RWPE2 (cell line): ENCODE data around the gene RAPGEF4.

Experiments used
- ATAC-seq: fragments of 200-7000 bp; cut with Tn5 transposase; 3 replicates; pipeline ENCODE4 v1.9.1; 2021; ENCODE audit warnings: low read depth
- DNase-seq: peaks from one replicate; pipeline ENCODE4 v3.0.0-alpha.2; 2020; ENCODE audit warnings: low spot score
- H3K27ac ChIP-seq: fragments of 450-650 bp; 2 replicates; pipeline ENCODE4 v1.5.1; 2017; ENCODE audit warnings: mild to moderate bottlenecking; ENCODE audit not compliant: poor library complexity, severe bottlenecking
- H3K27me3 ChIP-seq: fragments of 250-450 bp; sonication (Bioruptor Pico); 2 replicates; pipeline ENCODE4 v1.5.1; 2021; ENCODE audit warnings: mild to moderate bottlenecking, moderate library complexity; ENCODE audit not compliant: insufficient read depth, poor library complexity, severe bottlenecking
- H3K36me3 ChIP-seq: fragments of 250-450 bp; sonication (Bioruptor Pico); 2 replicates; pipeline ENCODE4 v1.5.1; 2020; ENCODE audit warnings: low read depth, mild to moderate bottlenecking, moderate library complexity
- H3K4me1 ChIP-seq: fragments of 250-450 bp; sonication (Bioruptor Pico); 2 replicates; pipeline ENCODE4 v1.5.1; 2021; ENCODE audit warnings: mild to moderate bottlenecking, moderate library complexity; ENCODE audit not compliant: insufficient read depth, poor library complexity, severe bottlenecking
- H3K4me3 ChIP-seq: fragments of 250-450 bp; sonication (Bioruptor Pico); 2 replicates; pipeline ENCODE4 v1.5.1; 2021; ENCODE audit warnings: mild to moderate bottlenecking, moderate library complexity; ENCODE audit not compliant: severe bottlenecking
- H3K9me3 ChIP-seq: fragments of 250-450 bp; sonication (Bioruptor Pico); 2 replicates; pipeline ENCODE4 v1.5.1; 2021; ENCODE audit warnings: mild to moderate bottlenecking, moderate library complexity; ENCODE audit not compliant: severe bottlenecking
- CTCF ChIP-seq: fragments of 450-650 bp; IDR thresholded peaks from one replicate; pipeline ENCODE4 v1.5.1; 2017; ENCODE audit warnings: mild to moderate bottlenecking, moderate library complexity; ENCODE audit not compliant: poor library complexity, severe bottlenecking

The RAPGEF4 gene

GRCh38 chr2:172813314-172813888, 77.8 kb downstream of the RAPGEF4 start:
- DNase-seq (no peak), ATAC-seq (peak; percentile 66; the same call in 2 of the 3 replicates)
- H3K9me3 ChIP-seq = no peaks in the 10 kb centered on the region
- no peak overlapping the region for H3K27ac ChIP-seq
- no peaks in the 10 kb centered on the region for H3K36me3 ChIP-seq
- H3K27me3 ChIP-seq = no peaks in the 10 kb centered on the region
- H3K4me1 ChIP-seq = no peaks in the 10 kb centered on the region
- peak; percentile 75 for TF ChIP-seq CTCF
- no peak overlapping the region for H3K4me3 ChIP-seq

- no peak for ATAC-seq
- no peak for DNase-seq
- H3K27ac ChIP-seq = no peak overlapping the region
- no peaks in the 10 kb centered on the region for H3K36me3 ChIP-seq
- no peaks in the 10 kb centered on the region for H3K27me3 ChIP-seq
- no peaks in the 10 kb centered on the region for H3K4me1 ChIP-seq
- no peak overlapping the region for H3K4me3 ChIP-seq
- no peaks in the 10 kb centered on the region for H3K9me3 ChIP-seq
- TF ChIP-seq CTCF = no peak
Observed at GRCh38 chr2:172817411-172817810, 81.8 kb downstream of the RAPGEF4 start.

- no peaks in the 10 kb centered on the region for H3K36me3 ChIP-seq
- H3K27me3 ChIP-seq = no peaks in the 10 kb centered on the region
- no peaks in the 10 kb centered on the region for H3K4me1 ChIP-seq
- ATAC-seq (no peak), DNase-seq (no peak)
- H3K4me3 ChIP-seq = no peak overlapping the region
- H3K27ac ChIP-seq = no peak overlapping the region
- no peak for TF ChIP-seq CTCF
- no peaks in the 10 kb centered on the region for H3K9me3 ChIP-seq
Observed at GRCh38 chr2:172819943-172820342, 84.3 kb downstream of the RAPGEF4 start.

- no peaks in the 10 kb centered on the region for H3K27me3 ChIP-seq
- no peak overlapping the region for H3K27ac ChIP-seq
- H3K36me3 ChIP-seq = no peaks in the 10 kb centered on the region
- no peak for TF ChIP-seq CTCF
- ATAC-seq (no peak), DNase-seq (no peak)
- no peaks in the 10 kb centered on the region for H3K4me1 ChIP-seq
- H3K9me3 ChIP-seq = no peaks in the 10 kb centered on the region
- H3K4me3 ChIP-seq = no peak overlapping the region
Observed at GRCh38 chr2:172821370-172822338, 86.0 kb downstream of the RAPGEF4 start.
